GM12864 (cell line): Measurements from ENCODE around the gene ZBTB17.
"Not testable (repeated sequence)": the region's sequence is repeated elsewhere in the genome, so short reads cannot be mapped to it uniquely, and the experiment has no call there.

ENCODE experiments used
- DNase-seq: peaks from one replicate; pipeline ENCODE4 v3.0.0-alpha.2; 2011; ENCODE audit warnings: low read depth
- H3K4me3 ChIP-seq: 2 replicates; pipeline ENCODE4 v1.5.1; 2011; ENCODE audit warnings: mild to moderate bottlenecking, low read depth, low read length, control low read depth
- TF ChIP-seq, protein P1 (sequence below): IDR thresholded peaks from 2 replicates; pipeline ENCODE4 v1.5.1; 2011; ENCODE audit warnings: low read depth, mild to moderate bottlenecking, moderate library complexity, low read length, control low read depth, inconsistent platforms; ENCODE audit errors: missing control alignments

Gene ZBTB17

DNA sequence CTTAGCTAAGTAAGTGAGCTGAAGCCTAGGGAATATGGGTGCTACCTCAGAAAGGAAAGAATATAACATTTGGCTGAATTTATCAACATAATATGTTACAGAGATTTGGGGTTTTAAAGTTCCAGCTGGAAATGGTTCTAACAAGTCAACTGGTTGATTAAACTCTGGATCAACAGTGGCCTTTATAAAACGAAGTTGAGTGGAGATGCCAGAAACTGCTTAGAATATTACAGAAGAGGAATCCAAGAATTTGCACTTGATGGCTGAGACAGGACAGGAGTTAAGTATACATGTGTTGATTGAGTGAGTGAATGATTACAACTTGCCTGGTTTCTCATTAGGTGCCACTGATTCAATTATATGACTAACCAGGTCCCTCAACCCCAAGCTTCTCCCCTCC lies 7.4 kb upstream of the ZBTB17 start:
- DNase-seq, result no peak
- H3K4me3 ChIP-seq, result no peak overlapping the region
- TF ChIP-seq, protein P1, sequence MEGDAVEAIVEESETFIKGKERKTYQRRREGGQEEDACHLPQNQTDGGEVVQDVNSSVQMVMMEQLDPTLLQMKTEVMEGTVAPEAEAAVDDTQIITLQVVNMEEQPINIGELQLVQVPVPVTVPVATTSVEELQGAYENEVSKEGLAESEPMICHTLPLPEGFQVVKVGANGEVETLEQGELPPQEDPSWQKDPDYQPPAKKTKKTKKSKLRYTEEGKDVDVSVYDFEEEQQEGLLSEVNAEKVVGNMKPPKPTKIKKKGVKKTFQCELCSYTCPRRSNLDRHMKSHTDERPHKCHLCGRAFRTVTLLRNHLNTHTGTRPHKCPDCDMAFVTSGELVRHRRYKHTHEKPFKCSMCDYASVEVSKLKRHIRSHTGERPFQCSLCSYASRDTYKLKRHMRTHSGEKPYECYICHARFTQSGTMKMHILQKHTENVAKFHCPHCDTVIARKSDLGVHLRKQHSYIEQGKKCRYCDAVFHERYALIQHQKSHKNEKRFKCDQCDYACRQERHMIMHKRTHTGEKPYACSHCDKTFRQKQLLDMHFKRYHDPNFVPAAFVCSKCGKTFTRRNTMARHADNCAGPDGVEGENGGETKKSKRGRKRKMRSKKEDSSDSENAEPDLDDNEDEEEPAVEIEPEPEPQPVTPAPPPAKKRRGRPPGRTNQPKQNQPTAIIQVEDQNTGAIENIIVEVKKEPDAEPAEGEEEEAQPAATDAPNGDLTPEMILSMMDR, result no peak

DNA sequence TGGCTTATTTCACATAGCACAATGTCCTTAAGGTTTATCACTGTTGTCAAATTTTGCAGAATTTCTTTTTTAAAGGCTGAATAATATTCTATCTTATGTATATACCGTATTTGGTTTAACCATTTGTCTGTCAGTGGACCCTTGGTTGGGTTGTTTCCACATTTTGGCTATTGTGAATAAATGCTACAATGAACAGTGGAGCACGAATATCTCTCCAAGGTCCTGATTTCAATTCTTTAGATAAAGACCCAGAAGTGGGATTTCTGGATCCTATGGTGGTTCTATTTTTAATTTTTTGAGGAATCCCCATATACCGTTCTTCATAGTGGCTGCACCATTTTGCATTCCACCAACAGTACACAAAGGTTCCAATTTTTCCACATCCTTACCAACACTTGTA lies 5.8 kb upstream of the ZBTB17 start:
- TF ChIP-seq, protein P1, result no peak
- H3K4me3 ChIP-seq, result no peak overlapping the region
- no peak for DNase-seq

DNA sequence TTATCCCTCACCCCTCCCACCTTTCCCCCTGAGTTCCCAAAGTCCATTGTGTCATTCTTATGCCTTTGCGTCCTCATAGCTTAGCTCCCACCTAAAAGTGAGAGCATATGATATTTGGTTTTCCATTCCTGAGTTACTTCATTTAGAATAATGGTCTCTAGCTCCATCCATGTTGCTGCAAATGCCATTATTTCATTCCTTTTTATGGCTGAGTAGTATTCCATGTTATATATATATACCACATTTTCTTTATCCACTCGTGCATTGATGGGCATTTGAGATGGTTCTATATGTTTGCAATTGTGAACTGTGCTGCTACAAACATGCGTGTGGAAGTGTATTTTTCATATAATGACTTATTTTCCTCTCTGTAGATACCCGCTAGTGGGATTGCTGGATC lies 2.0 kb upstream of the ZBTB17 start:
- not testable (repeated sequence) for DNase-seq, H3K4me3 ChIP-seq

DNA sequence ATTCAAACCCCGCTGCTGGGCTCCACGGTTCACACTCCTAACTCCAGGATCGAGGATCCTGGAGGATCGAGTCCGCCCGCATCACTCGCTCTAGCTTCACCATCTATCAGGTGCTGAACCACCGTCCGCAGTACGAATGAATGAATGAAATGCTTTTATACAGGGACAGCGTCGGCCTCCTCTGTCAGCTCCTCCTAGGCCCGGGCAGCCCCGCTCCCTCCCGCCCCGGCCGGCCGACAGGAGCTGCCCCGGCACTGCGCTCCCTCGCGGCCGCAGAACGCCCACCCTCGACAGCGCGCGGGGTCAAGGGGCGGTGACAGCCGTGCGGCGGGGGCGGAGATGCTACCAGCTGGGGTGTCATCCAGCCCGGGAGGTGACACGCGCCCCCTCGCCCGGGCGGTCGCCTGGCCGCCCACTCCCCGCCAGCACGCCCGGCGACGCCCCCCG lies 520 bp downstream of the ZBTB17 start:
- TF ChIP-seq, protein P1, result no peak
- DNase-seq, result no peak
- H3K4me3 ChIP-seq, result peak overlapping the region; percentile 78

DNA sequence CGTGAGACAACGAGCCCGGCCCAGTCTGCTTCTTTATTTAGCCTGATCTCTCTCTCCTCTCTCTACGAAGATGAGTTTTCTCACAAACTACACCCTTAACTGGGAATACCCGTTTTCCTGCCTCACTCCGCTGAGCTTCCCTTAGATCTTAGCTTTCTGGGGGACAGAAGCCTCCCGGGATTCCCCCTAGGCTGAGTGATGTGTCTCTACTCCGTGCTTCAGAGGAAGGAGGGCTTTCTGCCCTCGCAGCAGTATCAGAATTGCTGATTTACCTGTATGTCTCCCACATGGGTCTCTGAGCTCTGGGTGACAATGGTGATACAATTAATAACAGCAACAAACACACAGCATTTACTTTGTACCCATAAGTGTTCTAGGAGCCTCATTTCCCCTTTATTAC lies 1.0 kb downstream of the ZBTB17 start:
- TF ChIP-seq, protein P1, result no peak
- DNase-seq, result peak; percentile 60

DNA sequence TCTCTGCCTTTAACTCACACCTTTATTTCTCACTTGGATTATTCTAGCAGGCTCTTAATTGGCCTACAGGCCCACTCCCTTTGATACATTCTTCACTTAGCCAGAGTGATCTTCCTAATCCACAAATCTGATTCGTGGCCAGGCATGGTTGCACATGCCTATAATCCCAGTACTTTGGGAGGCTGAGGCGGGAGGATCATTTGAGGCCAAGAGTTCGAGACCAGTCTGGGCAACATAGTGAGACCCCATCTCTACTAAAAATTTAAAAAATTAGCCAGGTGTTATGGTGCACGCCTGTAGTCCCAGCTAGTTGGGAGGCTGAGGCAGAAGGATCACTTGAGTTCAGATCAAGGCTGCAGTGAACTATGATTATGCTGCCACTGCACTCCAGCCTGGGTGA lies 2.1 kb downstream of the ZBTB17 start:
- DNase-seq, result no peak
- H3K4me3 ChIP-seq, result no peak overlapping the region
- TF ChIP-seq, protein P1, result no peak

More for the DNA sequence above, 1.0 kb downstream of the ZBTB17 start:
- peak overlapping the region; percentile 78 for H3K4me3 ChIP-seq

DNA sequence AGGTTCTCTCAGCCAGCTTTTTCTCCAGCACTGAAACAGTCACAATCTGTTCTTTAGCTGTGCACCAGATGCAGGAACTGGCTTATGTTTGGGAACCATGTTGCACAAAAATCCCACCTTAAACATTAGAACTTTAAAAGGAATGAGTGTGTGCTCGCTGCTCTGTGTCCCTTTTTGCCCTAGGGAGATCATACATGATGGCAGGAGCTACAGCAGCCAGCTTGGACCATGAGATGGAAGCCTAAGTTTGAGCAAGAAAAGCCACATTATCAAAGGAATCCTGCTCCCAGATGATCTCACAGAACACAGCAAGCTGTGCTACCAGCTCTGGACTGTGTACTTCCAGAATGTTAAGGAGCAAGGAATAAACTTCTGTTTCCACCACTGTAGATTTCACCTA lies 3.5 kb downstream of the ZBTB17 start:
- H3K4me3 ChIP-seq, result no peak overlapping the region
- TF ChIP-seq, protein P1, result no peak
- DNase-seq, result no peak
